ENCODE data around the gene PDCD6IP. TPM values are rescaled to one million over a fixed set of nuclear protein-coding genes. Genes with fewer than 3 reads are reported as not detected.

PDCD6IP gene
- total RNA-seq, 1 donor, result 258 TPM

DNA sequence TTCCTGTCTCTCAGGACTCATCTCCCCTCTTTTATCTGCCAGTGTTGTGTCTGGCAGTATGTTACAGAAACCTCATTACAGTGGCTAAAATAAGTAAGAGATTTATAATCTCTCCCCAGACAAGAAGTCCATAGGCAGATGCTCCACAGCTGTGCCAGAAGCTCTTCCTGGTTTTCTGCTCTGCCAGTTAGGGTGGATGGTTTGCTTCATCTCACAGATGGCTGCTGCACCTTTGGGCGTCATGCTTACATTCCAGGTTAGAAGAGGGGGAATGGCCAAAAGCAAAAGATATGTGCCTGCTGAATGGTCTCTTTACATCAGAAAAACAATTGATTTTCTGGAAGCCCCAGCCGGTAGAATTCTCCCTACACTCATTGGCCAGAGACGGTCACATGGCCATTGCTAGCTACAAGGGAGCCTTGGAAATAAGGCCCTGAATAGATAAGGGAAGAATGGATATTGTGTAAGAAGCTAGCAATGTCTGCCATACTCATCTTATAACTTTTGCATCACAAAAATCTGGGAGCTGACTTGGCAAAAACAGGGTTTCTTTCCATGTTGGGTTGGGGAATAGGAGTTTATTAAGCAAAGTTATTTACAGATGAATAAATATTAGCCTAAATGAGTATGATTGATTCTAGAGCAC is 91.1 kb downstream of the PDCD6IP start:
- TF ChIP-seq, protein P1, sequence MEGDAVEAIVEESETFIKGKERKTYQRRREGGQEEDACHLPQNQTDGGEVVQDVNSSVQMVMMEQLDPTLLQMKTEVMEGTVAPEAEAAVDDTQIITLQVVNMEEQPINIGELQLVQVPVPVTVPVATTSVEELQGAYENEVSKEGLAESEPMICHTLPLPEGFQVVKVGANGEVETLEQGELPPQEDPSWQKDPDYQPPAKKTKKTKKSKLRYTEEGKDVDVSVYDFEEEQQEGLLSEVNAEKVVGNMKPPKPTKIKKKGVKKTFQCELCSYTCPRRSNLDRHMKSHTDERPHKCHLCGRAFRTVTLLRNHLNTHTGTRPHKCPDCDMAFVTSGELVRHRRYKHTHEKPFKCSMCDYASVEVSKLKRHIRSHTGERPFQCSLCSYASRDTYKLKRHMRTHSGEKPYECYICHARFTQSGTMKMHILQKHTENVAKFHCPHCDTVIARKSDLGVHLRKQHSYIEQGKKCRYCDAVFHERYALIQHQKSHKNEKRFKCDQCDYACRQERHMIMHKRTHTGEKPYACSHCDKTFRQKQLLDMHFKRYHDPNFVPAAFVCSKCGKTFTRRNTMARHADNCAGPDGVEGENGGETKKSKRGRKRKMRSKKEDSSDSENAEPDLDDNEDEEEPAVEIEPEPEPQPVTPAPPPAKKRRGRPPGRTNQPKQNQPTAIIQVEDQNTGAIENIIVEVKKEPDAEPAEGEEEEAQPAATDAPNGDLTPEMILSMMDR (IDR thresholded peaks at IDR 0.05; ENCODE audit: insufficient read depth, low read length), result no peak
- H3K4me3 ChIP-seq (ENCODE audit: low read depth, low read length), result no peak overlapping the region
- DNase-seq (ENCODE audit: low read depth), result peak; percentile 76

DNA sequence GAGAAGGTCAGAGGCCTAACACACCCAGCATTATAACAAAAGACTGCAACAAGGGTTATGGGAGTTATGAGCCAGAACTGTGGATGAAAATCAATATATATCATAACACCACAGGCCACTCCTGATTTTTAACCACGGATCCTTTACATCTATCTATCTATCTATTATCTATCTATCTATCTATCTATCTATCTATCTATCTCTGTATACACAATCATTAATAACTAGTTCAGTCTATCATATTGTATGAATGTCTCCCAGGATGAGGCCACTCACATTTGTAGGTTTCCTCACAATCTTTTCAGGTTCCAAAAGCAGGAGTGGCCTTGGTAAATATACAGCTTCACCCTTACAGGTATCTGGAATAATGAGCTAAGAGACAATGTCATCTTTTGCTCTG is 94.2 kb downstream of the PDCD6IP start:
- H3K4me3 ChIP-seq (ENCODE audit: low read depth, low read length), result no peak overlapping the region
- TF ChIP-seq, protein P1 (IDR thresholded peaks at IDR 0.05; ENCODE audit: insufficient read depth, low read length), result no peak
- no peak for DNase-seq (ENCODE audit: low read depth)

DNA sequence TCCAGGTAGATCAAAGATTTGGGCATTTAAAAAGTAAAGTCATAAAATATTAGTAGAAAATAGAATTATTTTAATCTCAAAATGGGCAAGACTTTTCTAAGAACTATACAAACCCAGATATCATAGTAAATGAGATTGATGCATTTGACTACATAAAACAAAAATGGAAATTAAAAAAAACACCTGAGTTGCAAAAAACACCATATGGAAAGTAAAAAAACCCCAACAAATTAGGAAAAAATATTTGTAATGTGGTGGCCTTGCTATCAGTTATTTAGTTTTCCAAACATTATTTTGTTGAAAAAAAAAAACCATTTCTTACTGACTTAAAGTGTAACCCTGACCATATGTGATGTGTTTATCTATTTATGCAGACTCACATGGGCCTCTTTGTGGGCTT is 97.2 kb downstream of the PDCD6IP start:
- TF ChIP-seq, protein P1 (IDR thresholded peaks at IDR 0.05; ENCODE audit: insufficient read depth, low read length), result no peak

DNA sequence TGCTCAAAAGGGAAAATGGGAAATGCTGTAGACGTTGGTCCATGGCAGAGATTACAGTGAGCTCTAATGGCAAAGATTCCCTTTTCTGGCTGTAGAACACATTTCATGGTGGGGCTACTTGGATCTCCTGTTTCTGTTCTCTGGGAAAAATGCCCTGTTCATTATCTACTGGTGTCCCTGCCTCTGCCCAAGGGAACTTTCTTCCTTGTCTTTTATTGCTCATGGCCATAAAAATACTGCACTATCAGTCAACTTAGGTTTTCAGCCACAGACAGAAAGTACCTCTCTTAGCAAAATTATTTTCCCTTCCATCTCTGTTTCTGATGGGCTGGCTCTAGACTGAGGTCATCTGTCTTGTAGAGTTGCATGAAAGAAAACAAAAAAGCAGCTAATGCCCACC is 98.9 kb downstream of the PDCD6IP start:
- DNase-seq (ENCODE audit: low read depth), result peak; percentile 24
- H3K4me3 ChIP-seq (ENCODE audit: low read depth, low read length), result no peak overlapping the region
- TF ChIP-seq, protein P1 (IDR thresholded peaks at IDR 0.05; ENCODE audit: insufficient read depth, low read length), result no peak

More for the DNA sequence above, 97.2 kb downstream of the PDCD6IP start:
- no peak for DNase-seq (ENCODE audit: low read depth)
- H3K4me3 ChIP-seq (ENCODE audit: low read depth, low read length), result no peak overlapping the region

DNA sequence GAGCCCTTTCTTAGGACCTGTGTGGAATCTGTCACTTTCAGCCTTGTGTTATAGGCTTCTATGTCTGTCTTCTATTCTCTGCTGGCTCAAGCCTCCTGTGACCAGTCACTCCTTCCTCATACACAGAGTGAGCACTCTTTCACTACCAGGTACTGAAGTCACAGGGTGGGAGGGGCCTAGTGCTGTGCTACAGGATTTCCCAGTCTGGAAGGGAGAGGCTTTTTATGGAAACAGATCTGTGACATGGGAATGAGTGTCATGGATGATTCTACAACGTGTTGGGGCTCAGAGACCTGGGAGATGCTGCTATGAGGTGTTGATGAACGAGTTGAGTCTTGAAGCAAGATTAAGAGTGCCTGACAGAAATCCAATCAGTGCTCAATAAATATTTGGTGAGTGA is 100.5 kb downstream of the PDCD6IP start:
- DNase-seq (ENCODE audit: low read depth), result no peak
- no peak overlapping the region for H3K4me3 ChIP-seq (ENCODE audit: low read depth, low read length)
- TF ChIP-seq, protein P1 (IDR thresholded peaks at IDR 0.05; ENCODE audit: insufficient read depth, low read length), result no peak

DNA sequence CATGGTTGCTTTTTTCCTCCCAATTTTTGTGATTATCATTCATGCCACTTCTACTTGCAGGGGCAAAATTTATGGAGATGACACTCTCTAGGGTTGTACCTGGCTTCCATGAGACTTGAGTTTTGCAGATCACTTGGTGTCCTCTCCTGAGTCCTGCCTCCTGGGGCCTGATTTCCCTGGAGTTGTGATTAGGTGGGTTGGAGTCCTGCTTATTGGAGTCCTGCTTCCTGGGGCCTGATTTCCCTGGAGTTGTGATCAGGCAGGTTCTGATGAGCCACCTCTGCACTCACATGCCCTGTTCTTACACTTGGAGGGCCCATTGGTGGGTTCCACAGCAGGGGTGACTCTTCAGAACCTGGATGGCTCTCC is 102.0 kb downstream of the PDCD6IP start:
- no peak overlapping the region for H3K4me3 ChIP-seq (ENCODE audit: low read depth, low read length)
- DNase-seq (ENCODE audit: low read depth), result no peak
- TF ChIP-seq, protein P1 (IDR thresholded peaks at IDR 0.05; ENCODE audit: insufficient read depth, low read length), result no peak
